GM12875 (cell line): Measurements from ENCODE around the gene CDHR2.

ENCODE experiments used
- H3K4me3 ChIP-seq: one replicate; pipeline ENCODE4 v1.5.1; 2011; ENCODE audit warnings: low read depth, low read length, control low read depth
- TF ChIP-seq, protein P1 (sequence below): IDR thresholded peaks from 2 replicates; pipeline ENCODE4 v1.5.1; 2011; ENCODE audit warnings: low read depth, mild to moderate bottlenecking, control low read depth, inconsistent platforms, low read length, moderate library complexity, borderline replicate concordance; ENCODE audit not compliant: insufficient read depth

CDHR2 gene

DNA sequence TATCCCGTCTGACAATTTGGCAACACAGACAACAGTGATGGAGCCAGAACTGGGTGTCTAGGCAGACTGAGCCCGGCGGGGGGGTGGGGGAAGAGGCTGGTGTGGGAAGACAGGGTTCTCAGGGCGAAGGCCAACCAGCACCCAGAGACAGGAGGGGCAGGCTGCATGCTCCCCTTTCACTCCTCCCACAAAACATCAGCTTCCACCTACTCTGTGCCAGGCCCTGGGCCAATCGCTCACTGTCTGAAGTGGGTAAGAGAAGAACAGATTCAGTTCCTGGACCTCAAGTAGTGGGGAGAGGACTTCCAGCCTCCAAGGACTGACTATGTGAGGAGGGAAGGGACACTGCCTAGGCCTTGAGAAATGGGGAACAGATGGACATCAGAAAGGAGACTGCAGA is 78.4 kb downstream of the CDHR2 start:
- TF ChIP-seq, protein P1, sequence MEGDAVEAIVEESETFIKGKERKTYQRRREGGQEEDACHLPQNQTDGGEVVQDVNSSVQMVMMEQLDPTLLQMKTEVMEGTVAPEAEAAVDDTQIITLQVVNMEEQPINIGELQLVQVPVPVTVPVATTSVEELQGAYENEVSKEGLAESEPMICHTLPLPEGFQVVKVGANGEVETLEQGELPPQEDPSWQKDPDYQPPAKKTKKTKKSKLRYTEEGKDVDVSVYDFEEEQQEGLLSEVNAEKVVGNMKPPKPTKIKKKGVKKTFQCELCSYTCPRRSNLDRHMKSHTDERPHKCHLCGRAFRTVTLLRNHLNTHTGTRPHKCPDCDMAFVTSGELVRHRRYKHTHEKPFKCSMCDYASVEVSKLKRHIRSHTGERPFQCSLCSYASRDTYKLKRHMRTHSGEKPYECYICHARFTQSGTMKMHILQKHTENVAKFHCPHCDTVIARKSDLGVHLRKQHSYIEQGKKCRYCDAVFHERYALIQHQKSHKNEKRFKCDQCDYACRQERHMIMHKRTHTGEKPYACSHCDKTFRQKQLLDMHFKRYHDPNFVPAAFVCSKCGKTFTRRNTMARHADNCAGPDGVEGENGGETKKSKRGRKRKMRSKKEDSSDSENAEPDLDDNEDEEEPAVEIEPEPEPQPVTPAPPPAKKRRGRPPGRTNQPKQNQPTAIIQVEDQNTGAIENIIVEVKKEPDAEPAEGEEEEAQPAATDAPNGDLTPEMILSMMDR, result no peak
- no peak overlapping the region for H3K4me3 ChIP-seq

DNA sequence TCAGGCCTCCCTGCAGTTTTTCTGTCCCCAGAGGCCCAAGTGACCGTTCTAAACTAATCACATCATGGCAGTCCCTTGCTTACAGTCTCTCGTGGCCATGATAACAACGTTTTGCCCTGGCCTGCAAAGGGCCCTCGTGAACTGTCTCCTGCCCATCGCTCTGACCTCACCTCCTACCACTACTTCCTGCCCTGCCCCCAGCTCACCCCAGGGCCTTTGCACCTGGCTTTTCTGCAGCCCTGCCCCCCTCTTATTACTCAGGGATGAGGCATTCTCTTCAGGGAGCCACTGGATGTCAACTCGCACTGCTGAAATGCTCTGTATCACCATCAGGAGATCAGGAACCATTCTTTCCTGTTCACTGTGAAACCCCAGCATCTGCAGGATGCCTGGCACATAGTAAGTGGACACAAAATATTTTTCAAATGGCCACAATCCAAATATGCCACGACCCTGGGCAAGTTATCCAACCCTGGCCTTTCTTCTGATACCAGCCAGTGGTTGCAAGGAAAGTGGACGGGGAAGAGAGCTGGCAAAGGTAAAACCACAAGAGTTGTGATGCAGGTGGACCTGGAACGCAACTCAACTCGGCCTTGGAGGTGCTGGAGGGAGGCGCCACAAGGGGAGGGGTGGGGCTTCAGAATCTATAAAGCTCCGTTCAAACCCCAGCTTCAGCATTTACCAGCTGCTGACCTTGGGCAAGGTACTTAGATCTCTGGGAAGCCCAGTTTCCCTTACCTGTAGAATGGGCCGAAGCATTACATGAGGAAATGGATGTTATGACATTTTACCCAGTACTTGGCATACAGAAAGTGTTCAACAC is 79.5 kb downstream of the CDHR2 start:
- H3K4me3 ChIP-seq, result no peak overlapping the region
- TF ChIP-seq, protein P1, result no peak

DNA sequence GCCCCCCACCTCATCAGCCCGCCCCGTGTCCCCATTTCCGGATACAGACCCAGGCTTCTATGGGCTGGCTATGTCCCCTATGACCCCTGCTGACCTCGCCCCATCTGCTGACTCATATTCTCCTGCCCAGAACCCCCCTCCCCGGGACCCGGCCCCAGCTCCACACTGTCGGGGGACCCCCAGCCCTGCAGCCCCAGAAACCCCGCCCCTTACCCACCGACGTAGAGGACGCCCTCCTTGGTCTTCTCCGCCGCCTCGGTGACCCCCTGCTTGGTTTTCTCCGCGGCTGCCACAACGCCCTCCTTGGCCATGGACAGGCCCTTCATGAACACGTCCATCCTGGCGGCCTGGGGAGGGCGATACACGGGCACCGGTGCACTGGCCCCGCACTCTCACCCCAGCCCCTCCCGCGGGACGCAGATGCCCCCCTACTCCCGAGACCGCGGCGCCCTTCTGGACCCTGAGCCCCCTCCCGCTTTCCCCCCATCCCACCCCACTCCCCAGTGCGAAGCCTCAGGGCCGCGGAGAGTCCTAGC is 80.2 kb downstream of the CDHR2 start:
- no peak overlapping the region for H3K4me3 ChIP-seq
- TF ChIP-seq, protein P1, result no peak

DNA sequence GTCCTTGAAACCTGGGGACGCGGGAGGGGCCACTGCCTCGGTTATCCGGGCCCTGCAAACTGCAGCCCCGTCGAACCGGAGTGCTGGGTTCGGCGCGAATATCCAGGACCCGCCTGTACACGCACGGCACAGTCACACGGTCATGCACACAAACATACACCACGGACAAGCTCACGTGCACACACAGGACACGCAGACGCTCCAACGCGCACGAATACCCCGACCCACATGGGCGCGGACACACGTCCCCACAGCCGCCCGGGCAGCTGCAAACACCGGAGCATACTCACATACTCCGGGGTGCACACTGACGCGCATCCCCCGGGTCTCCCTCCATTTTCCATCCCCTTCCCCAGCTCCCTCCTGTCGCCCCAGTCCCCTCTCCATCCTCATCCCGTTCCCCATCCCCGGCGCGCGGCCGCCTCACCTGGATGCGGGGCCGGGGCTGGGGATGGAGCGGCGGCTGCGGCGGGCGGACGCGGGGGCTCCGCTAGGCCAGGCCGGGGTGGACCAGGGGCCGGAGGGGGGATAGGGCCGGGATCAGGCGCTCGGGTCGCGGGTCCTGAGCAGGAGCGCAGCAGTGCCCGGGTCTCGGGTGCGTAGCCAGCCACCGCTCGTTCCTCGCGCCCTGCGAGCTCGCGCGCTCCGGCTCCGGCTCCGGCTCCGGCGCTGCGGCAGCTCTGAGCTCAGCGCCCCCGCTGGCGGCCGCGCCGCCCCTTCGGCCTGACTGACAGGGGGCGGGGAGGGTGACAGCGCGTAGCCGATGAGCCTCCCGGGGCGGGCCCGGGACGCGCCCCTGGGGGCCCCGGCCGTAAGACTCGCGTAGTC is 80.9 kb downstream of the CDHR2 start, which contains the start of the genes EIF4E1B and SNCB:
Gene EIF4E1B (plus strand): TSS at position 823 of the 828 bp plus-strand sequence. CDS start 12,113 bp downstream, outside the sequence.
Gene SNCB (minus strand): TSS at position 682 of the 828 bp plus-strand sequence. CDS start 880 bp downstream, outside the sequence.
- TF ChIP-seq, protein P1, result no peak
- H3K4me3 ChIP-seq, result no peak within 1 kb of the TSS

DNA sequence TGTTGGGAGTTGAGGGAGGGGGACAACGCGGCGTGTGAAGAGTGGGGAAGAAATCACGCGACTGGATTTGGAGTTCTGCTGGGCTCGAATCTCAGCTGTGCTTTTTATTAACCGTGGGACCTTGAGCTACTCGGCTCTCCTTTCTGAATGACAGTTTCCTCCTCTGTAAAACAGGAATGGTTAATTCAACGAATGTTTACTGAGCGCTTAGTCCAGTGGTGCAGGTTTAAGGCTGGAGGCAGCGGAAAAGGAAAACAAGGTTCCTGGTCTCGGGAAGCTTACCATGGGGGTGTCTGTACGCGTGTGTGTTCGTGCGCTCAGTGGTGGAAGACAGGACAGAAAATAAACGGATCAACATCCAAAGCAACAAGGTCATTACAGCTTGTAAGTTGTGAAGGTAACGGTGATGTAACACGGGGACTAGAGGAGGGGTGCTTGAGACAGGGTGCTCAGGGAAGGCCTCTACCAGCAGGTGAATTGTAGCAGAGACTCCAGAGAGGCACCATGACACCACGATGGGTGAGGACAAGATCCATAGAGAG is 81.6 kb downstream of the CDHR2 start:
- TF ChIP-seq, protein P1, result no peak
- no peak overlapping the region for H3K4me3 ChIP-seq

DNA sequence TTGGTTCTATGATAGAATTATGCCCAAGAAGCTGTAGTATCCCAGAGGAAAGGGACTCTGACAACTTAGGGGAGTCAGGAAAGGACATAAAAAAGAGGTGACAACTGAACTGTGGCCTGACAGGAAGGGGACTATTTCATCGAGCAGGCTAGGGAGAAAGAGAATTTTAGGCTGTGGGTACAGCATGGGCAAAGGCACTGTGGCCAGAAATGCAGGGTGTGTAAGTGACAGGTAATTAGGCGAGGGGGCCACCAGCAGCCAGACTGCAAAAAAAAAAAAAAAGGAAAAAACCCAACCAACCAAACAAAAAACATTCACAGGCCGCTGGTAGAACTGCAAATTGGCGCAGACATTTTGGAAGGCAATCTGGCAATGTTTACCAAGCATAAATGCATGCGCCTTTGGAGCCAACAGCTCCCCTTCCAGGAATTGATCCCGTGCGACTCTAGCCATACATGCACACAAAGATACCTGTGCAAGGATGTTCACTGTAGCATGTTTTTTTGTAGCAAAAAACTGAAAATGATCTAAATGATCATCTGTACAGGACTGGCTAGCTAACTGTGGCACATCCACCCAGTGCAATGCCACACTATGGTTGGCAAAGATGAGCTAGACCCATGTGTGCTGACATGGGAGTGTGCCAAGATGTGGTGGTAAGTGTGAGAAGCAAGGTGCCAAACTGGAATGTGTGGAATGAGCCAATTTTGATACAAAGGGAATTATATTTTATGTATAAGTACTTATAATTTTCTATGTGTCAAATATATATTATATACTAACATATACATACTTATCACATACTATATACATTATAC is 82.5 kb downstream of the CDHR2 start:
- TF ChIP-seq, protein P1, result no peak
- no peak overlapping the region for H3K4me3 ChIP-seq
